HG03060 (cell line): Measurements from ENCODE around the gene SNX13.
"Not testable (repeated sequence)": the region's sequence is repeated elsewhere in the genome, so short reads cannot be mapped to it uniquely, and the experiment has no call there.

Experiments used
- ATAC-seq: cut with Tn5 transposase; IDR thresholded peaks from one replicate; pipeline ENCODE4 v1.9.1; 2021; ENCODE audit warnings: low read depth, moderate number of reproducible peaks; ENCODE audit not compliant: unreplicated experiment

SNX13 gene

GRCh38 chr7:17916786-17917185 is 23.5 kb downstream of the SNX13 start:
- no peak for ATAC-seq

- ATAC-seq = no peak
Measured at GRCh38 chr7:17915796-17916195, 24.5 kb downstream of the SNX13 start.

- no peak for ATAC-seq
Measured at GRCh38 chr7:17915168-17915567, 25.1 kb downstream of the SNX13 start.

GRCh38 chr7:17913250-17913649 is 27.0 kb downstream of the SNX13 start:
- ATAC-seq = no peak

- ATAC-seq = no peak
Measured at GRCh38 chr7:17912536-17913235, 27.6 kb downstream of the SNX13 start.

- ATAC-seq = no peak
Measured at GRCh38 chr7:17912050-17912449, 28.2 kb downstream of the SNX13 start.

- no peak for ATAC-seq
Measured at GRCh38 chr7:17910377-17910776, 29.9 kb downstream of the SNX13 start.

- not testable (repeated sequence) for ATAC-seq
Measured at GRCh38 chr7:17909310-17909709, 31.0 kb downstream of the SNX13 start.

- ATAC-seq = no peak
Measured at GRCh38 chr7:17907014-17907413, 33.3 kb downstream of the SNX13 start.

- ATAC-seq = no peak
Measured at GRCh38 chr7:17903337-17903736, 37.0 kb downstream of the SNX13 start.

GRCh38 chr7:17902599-17902998 is 37.7 kb downstream of the SNX13 start:
- no peak for ATAC-seq

GRCh38 chr7:17900464-17900863 is 39.8 kb downstream of the SNX13 start:
- no peak for ATAC-seq

- ATAC-seq = no peak
Measured at GRCh38 chr7:17898111-17898510, 42.2 kb downstream of the SNX13 start.

- no peak for ATAC-seq
Measured at GRCh38 chr7:17887286-17887685, 53.0 kb downstream of the SNX13 start.

- ATAC-seq = no peak
Measured at GRCh38 chr7:17882685-17883084, 57.6 kb downstream of the SNX13 start.

GRCh38 chr7:17879075-17879661 is 61.1 kb downstream of the SNX13 start:
- ATAC-seq = no peak

- ATAC-seq = no peak
Measured at GRCh38 chr7:17878627-17879026, 61.7 kb downstream of the SNX13 start.

- no peak for ATAC-seq
Measured at GRCh38 chr7:17871815-17872533, 68.3 kb downstream of the SNX13 start.

- no peak for ATAC-seq
Measured at GRCh38 chr7:17870406-17870805, 69.9 kb downstream of the SNX13 start.

GRCh38 chr7:17863809-17864143 is 76.5 kb downstream of the SNX13 start:
- ATAC-seq = no peak

- no peak for ATAC-seq
Measured at GRCh38 chr7:17863095-17863808, 77.0 kb downstream of the SNX13 start.
